Endothelial cell of umbilical vein (primary cell): Measurements from ENCODE around the gene ERAP2. TPM values are rescaled to one million over a fixed set of nuclear protein-coding genes. Genes with fewer than 3 reads are reported as not detected.

Experiments used
- BruUV-seq: library from RNA; stranded (reverse); fragments of 400-500 nt; replicated peaks from 2 replicates; lab custom pipeline; 2021; lab: Mats Ljungman, UMichigan
- CTCF ChIA-PET: fragments of 300-600, 350-600 bp; sonication (Branson Sonifier 250); formaldehyde crosslinking; loops from one replicate; lab custom pipeline; 2021; ENCODE audit warnings: antibody characterized with exemption, inconsistent platforms; lab: Charles Lee
- POLR2A ChIA-PET: fragments of 300-600, 350-600 bp; sonication (Branson Sonifier 250); formaldehyde crosslinking; loops from one replicate; lab custom pipeline; 2021; ENCODE audit warnings: antibody characterized with exemption, inconsistent platforms; lab: Charles Lee
- DNase-seq: peaks from one replicate; pipeline ENCODE4 v3.0.0-alpha.2; 2011; ENCODE audit warnings: low read depth, low spot score
- FAIRE-seq: peaks from 2 replicates; lab custom pipeline; 2011; peaks lifted over from hg19 to GRCh38; lab: Jason Lieb, UNC
- H2AFZ ChIP-seq: 2 replicates; pipeline ENCODE4 v1.6.0; 2012; ENCODE audit warnings: low read depth, low read length, control low read depth, inconsistent platforms
- H3K27ac ChIP-seq: 2 replicates; pipeline ENCODE4 v1.5.1; 2011; ENCODE audit warnings: low read depth, mild to moderate bottlenecking, control low read depth, low read length, moderate library complexity; ENCODE audit not compliant: insufficient read depth
- H3K27me3 ChIP-seq, 2 experiments: 2 replicates each; pipeline versions ENCODE4 v1.6.0 to v1.6.1; 2011; ENCODE audit warnings: low read length in 2 of 2, mixed read lengths in 1 of 2; ENCODE audit not compliant: control insufficient read depth in 2 of 2, insufficient read depth in 2 of 2
- H3K36me3 ChIP-seq, 2 experiments: 2 replicates in 1 of 2; 3 replicates in 1 of 2; pipeline ENCODE4 v1.5.1; 2011; ENCODE audit warnings: low read length in 2 of 2, mild to moderate bottlenecking in 1 of 2, moderate library complexity in 1 of 2; ENCODE audit not compliant: control insufficient read depth in 2 of 2, insufficient read depth in 2 of 2; ENCODE audit errors: extremely low read depth in 1 of 2
- H3K4me1 ChIP-seq: 3 replicates; pipeline ENCODE4 v1.5.1; 2011; ENCODE audit warnings: mild to moderate bottlenecking, low read length; ENCODE audit not compliant: control insufficient read depth, insufficient read depth; ENCODE audit errors: extremely low read depth
- H3K4me2 ChIP-seq: 2 replicates; pipeline ENCODE4 v1.6.1; 2011; ENCODE audit warnings: low read length, control low read depth, mixed read lengths; ENCODE audit not compliant: insufficient read depth
- H3K4me3 ChIP-seq, 3 experiments: fragments of 200-600 bp in 1 of 3; sonication (generic), shearing (Covaris generic) in 1 of 3; replicated peaks in 1 of 3; 2 replicates each; pipeline ENCODE4 v1.5.1; 2011 to 2016; ENCODE audit warnings: control low read depth in 3 of 3, low read length in 3 of 3, mild to moderate bottlenecking in 2 of 3, inconsistent platforms in 1 of 3, low read depth in 1 of 3, moderate library complexity in 1 of 3; ENCODE audit not compliant: insufficient read depth in 1 of 3
- H3K79me2 ChIP-seq: 2 replicates; pipeline ENCODE4 v1.6.0; 2012; ENCODE audit warnings: low read length, inconsistent platforms; ENCODE audit not compliant: control insufficient read depth, insufficient read depth
- H3K9ac ChIP-seq: replicated peaks from 2 replicates; pipeline ENCODE3; 2011; ENCODE audit warnings: low read length, control low read depth; ENCODE audit not compliant: insufficient read depth; ENCODE audit errors: extremely low read depth
- H3K9me1 ChIP-seq: replicated peaks from 3 replicates; pipeline ENCODE4 v1.6.0; 2011; ENCODE audit warnings: mild to moderate bottlenecking, low read length; ENCODE audit not compliant: control insufficient read depth, insufficient read depth; ENCODE audit errors: extremely low read depth
- H3K9me3 ChIP-seq: replicated peaks from 2 replicates; pipeline ENCODE4 v1.5.1; 2012; ENCODE audit warnings: low read length, inconsistent platforms; ENCODE audit not compliant: control insufficient read depth, insufficient read depth
- H4K20me1 ChIP-seq: replicated peaks from 2 replicates; pipeline ENCODE3; 2011; ENCODE audit warnings: mild to moderate bottlenecking, low read length; ENCODE audit not compliant: control insufficient read depth, insufficient read depth; ENCODE audit errors: extremely low read depth
- EZH2 ChIP-seq: IDR thresholded peaks from 2 replicates; pipeline ENCODE4 v1.6.1; 2012; ENCODE audit warnings: borderline replicate concordance, low read depth, mild to moderate bottlenecking, moderate library complexity, low read length, inconsistent platforms; ENCODE audit not compliant: severe bottlenecking
- FOS ChIP-seq: IDR thresholded peaks from 2 replicates; pipeline ENCODE4 v1.6.1; 2011; ENCODE audit warnings: mild to moderate bottlenecking, low read length, moderate library complexity, borderline replicate concordance; ENCODE audit not compliant: insufficient read depth
- GATA2 ChIP-seq: IDR thresholded peaks from 2 replicates; pipeline ENCODE4 v1.7.0; 2011; ENCODE audit warnings: low read depth, mild to moderate bottlenecking, moderate library complexity, mixed read lengths, low read length; ENCODE audit not compliant: insufficient read length, insufficient read depth
- JUN ChIP-seq: IDR thresholded peaks from 2 replicates; pipeline ENCODE4 v1.6.1; 2011; ENCODE audit warnings: borderline replicate concordance, low read depth; ENCODE audit not compliant: insufficient read length, insufficient read depth
- MYC ChIP-seq: IDR thresholded peaks from one replicate; pipeline ENCODE4 v1.6.1; 2011; ENCODE audit warnings: mild to moderate bottlenecking, low read depth, low read length
- POLR2A ChIP-seq: IDR thresholded peaks from 2 replicates; pipeline ENCODE4 v1.6.1; 2012; ENCODE audit warnings: low read depth, mild to moderate bottlenecking, control low read depth, low read length
- POLR2AphosphoS5 ChIP-seq: IDR thresholded peaks from 2 replicates; pipeline ENCODE4 v1.6.1; 2012; ENCODE audit warnings: low read depth, mild to moderate bottlenecking, control low read depth, low read length, moderate library complexity; ENCODE audit not compliant: insufficient read depth
- dilution Hi-C: fragments of 300-500 bp; cut with MboI; formaldehyde crosslinking; loops from one replicate; pipeline ENCODE4 v1.15.0; 2019; ENCODE audit warnings: low sequenced_read_pairs; ENCODE audit not compliant: extremely low pct_ligation_motif_present
- intact Hi-C: fragments of 100-400 bp; cut with micrococcal nuclease; formaldehyde crosslinking; loops from one replicate; pipeline ENCODE4 v1.10.0; 2022
- polyA plus RNA-seq, 4 experiments: library from polyadenylated mRNA; depleted of rRNA in 3 of 4; stranded (reverse) in 3 of 4; unstranded in 1 of 4; fragments of >200 nt; gene quantifications; 2 replicates each; pipeline versions ENCODE4 v1.2.1 to v1.2.3, GENCODE V29; 2011 to 2012; ENCODE audit warnings: missing spikeins in 1 of 4
- total RNA-seq: library from RNA; stranded (reverse); gene quantifications from 2 replicates; pipeline ENCODE4 v1.2.3, GENCODE V29; 2021
- TF ChIP-seq, protein P1 (sequence below), 2 donors: IDR thresholded peaks; 1 replicate in 1 of 2; 2 replicates in 1 of 2; pipeline ENCODE4 v1.5.1; 2011; ENCODE audit warnings: low read length in 2 of 2, mild to moderate bottlenecking in 2 of 2, moderate library complexity in 2 of 2, control low read depth in 1 of 2, inconsistent platforms in 1 of 2, low read depth in 1 of 2; ENCODE audit not compliant: insufficient read depth in 1 of 2; ENCODE audit errors: extremely low read depth in 1 of 2
- TF ChIP-seq, protein P2 (sequence below): IDR thresholded peaks from 2 replicates; pipeline ENCODE4 v1.6.1; 2011; ENCODE audit not compliant: insufficient read depth, insufficient read length

The ERAP2 gene
- total and polyA plus RNA-seq, 2 donors (not counting 3 experiments of a cell fraction or from before 2014, with no cell fraction given): 3.1 to 10.0 TPM

DNA sequence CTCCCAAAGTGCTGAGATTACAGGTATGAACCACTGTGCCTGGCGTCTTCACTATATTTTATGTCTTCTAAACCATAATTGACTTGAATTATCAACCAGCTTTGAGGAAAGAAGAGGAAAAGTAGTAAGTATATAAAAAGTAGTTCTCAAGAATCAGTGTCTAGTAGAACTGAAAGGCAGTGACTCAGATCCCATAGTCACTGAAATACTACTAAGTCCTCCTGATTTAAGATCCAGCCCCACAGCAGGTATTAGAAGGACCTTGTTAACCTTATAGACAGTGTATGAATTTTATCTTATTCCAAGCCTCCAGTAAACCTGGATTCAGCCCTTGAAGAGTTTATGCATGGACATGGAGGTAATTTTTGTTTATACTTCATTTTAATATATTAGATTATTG is 91.1 kb downstream of the ERAP2 start:
- dilution Hi-C loops (no loop called here), intact Hi-C loops (no loop called here)
- no TSS peak for BruUV-seq
- no peak overlapping the region for H2AFZ ChIP-seq
- no peaks in the 10 kb centered on the region for H3K9me3 ChIP-seq
- peak overlapping the region; percentile 66 for H3K27ac ChIP-seq
- peak overlapping the region; percentile 1 for H3K9ac ChIP-seq
- no peak for FAIRE-seq
- H3K9me1 ChIP-seq: no peaks in the 10 kb centered on the region
- H3K4me2 ChIP-seq: peak overlapping the region; percentile 32
- DNase-seq: peak; percentile 29
- no peaks in the 10 kb centered on the region for H4K20me1 ChIP-seq
- ChIA-PET POLR2A (no interaction called here), CTCF (interaction anchor here (1.9 kb wide), 1 partner anchor 99 kb away, joined by 5 read pairs; no protein-coding TSS in a partner anchor)
- no peak for TF ChIP-seq POLR2AphosphoS5
- TF ChIP-seq EZH2: no peak
- TF ChIP-seq JUN: no peak
- no peak for TF ChIP-seq GATA2
- peaks cover 32% of the 10 kb centered on the region for H3K4me1 ChIP-seq
- peaks cover 38% of the 10 kb centered on the region for H3K79me2 ChIP-seq
- H3K27me3 ChIP-seq: no peaks in the 10 kb centered on the region
- no peak overlapping the region for H3K4me3 ChIP-seq
- H3K36me3 ChIP-seq: no peaks in the 10 kb centered on the region

DNA sequence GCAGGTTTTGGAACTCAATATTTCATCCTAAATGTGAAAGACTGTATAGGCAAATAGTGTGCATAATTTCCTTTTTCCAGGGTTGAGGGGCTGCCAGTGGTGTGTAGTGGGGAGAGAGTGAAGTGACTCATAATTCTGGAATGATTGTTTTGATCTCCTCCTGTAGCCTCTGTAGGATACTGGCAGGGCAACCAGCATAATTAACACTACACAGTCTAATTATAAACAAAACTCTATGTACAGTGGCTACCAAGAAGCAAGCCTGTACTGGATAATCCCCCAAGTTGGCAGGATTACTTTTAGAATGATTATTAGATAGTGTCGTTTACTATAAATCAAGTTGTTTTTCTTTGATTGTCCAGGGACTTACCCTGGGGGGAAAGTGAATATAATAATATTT is 91.8 kb downstream of the ERAP2 start:
- Histone ChIP-seq H2AFZ (no peak overlapping the region), H3K36me3 (no peaks in the 10 kb centered on the region), H3K4me1 (peaks cover 25% of the 10 kb centered on the region), H3K9me3 (no peaks in the 10 kb centered on the region), H3K27me3 (no peaks in the 10 kb centered on the region), H3K4me3 (no peak overlapping the region), H3K27ac (peak overlapping the region; percentile 66), H3K9me1 (no peaks in the 10 kb centered on the region), H3K79me2 (peaks cover 40% of the 10 kb centered on the region), H3K4me2 (peak overlapping the region; percentile 32), H4K20me1 (no peaks in the 10 kb centered on the region), H3K9ac (peak overlapping the region; percentile 60)
- dilution Hi-C loops: no loop called here
- FAIRE-seq (peak; percentile 81), DNase-seq (peak; percentile 89)
- CTCF ChIA-PET: interaction anchor here (1.1 to 1.2 kb wide), 2 partner anchors 22 to 29 kb away, joined by 3 to 7 read pairs; no protein-coding TSS in a partner anchor
- no peak for TF ChIP-seq EZH2
- no peak for TF ChIP-seq GATA2
- no peak for TF ChIP-seq POLR2AphosphoS5
- TF ChIP-seq FOS: peak; percentile 87
- TF ChIP-seq, protein P1, sequence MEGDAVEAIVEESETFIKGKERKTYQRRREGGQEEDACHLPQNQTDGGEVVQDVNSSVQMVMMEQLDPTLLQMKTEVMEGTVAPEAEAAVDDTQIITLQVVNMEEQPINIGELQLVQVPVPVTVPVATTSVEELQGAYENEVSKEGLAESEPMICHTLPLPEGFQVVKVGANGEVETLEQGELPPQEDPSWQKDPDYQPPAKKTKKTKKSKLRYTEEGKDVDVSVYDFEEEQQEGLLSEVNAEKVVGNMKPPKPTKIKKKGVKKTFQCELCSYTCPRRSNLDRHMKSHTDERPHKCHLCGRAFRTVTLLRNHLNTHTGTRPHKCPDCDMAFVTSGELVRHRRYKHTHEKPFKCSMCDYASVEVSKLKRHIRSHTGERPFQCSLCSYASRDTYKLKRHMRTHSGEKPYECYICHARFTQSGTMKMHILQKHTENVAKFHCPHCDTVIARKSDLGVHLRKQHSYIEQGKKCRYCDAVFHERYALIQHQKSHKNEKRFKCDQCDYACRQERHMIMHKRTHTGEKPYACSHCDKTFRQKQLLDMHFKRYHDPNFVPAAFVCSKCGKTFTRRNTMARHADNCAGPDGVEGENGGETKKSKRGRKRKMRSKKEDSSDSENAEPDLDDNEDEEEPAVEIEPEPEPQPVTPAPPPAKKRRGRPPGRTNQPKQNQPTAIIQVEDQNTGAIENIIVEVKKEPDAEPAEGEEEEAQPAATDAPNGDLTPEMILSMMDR (IDR thresholded peaks at IDR 0.05; ENCODE audit: extremely low read depth in 1 of 2, insufficient read depth in 1 of 2, low read depth in 1 of 2, low read length in 2 of 2): no peak
- TF ChIP-seq, protein P2, sequence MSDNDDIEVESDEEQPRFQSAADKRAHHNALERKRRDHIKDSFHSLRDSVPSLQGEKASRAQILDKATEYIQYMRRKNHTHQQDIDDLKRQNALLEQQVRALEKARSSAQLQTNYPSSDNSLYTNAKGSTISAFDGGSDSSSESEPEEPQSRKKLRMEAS: no peak
- TF ChIP-seq POLR2A: no peak
- TF ChIP-seq MYC: no peak
- peak; percentile 91 for TF ChIP-seq JUN
- BruUV-seq: no TSS peak
- intact Hi-C loops: loop anchor here (1.0 kb wide), 1 partner anchor 33 kb away; no protein-coding TSS in a partner anchor
- POLR2A ChIA-PET: no interaction called here
